ENCODE measurements around the gene COL9A3. TPM values are rescaled to one million over a fixed set of nuclear protein-coding genes. Genes with fewer than 3 reads are reported as not detected.

Gene COL9A3
- 2.9 TPM for total RNA-seq
- long read RNA-seq, partial matches to known transcripts: 2 of 4 reads
- long read RNA-seq, other reads (novel, unspliced or antisense): 1 of 4 reads

GRCh38 chr20:62816884-62817873 lies at the start of gene COL9A3:
Gene COL9A3 (plus strand): TSS chr20:62817050. CDS start chr20:62817065, 15 bp downstream.
- ATAC-seq (no peak), DNase-seq (peak; percentile 46)
- intact Hi-C loops (cut with micrococcal nuclease): no loop called here

GRCh38 chr20:62768234-62768546 lies 48.7 kb upstream of the COL9A3 start:
- DNase-seq (peak; percentile 11), ATAC-seq (no peak)
- intact Hi-C loops (cut with micrococcal nuclease): no loop called here

GRCh38 chr20:62768551-62769287 lies 48.1 kb upstream of the COL9A3 start:
- intact Hi-C loops (cut with micrococcal nuclease): no loop called here
- DNase-seq: peak; percentile 50
- ATAC-seq: peak; percentile 67

- DNase-seq: peak; percentile 16
These were observed 47.3 kb upstream of the COL9A3 start for GRCh38 chr20:62769346-62770071.

GRCh38 chr20:62770111-62770910 lies 46.5 kb upstream of the COL9A3 start:
- no peak for ATAC-seq
- peak; percentile 6 for DNase-seq
- intact Hi-C loops (cut with micrococcal nuclease): no loop called here

More at GRCh38 chr20:62769346-62770071, 47.3 kb upstream of the COL9A3 start:
- intact Hi-C loops (cut with micrococcal nuclease): no loop called here
- ATAC-seq: no peak

- no peak for ATAC-seq
- intact Hi-C loops (cut with micrococcal nuclease): no loop called here
- peak; percentile 15 for DNase-seq
These were observed 45.9 kb upstream of the COL9A3 start for GRCh38 chr20:62770916-62771315.

GRCh38 chr20:62771396-62772102 lies 45.3 kb upstream of the COL9A3 start:
- intact Hi-C loops (cut with micrococcal nuclease): no loop called here
- peak; percentile 20 for DNase-seq
- no peak for ATAC-seq

GRCh38 chr20:62772103-62772611 lies 44.7 kb upstream of the COL9A3 start:
- ATAC-seq (no peak), DNase-seq (peak; percentile 16)
- intact Hi-C loops (cut with micrococcal nuclease): no loop called here

- no peak for ATAC-seq
- intact Hi-C loops (cut with micrococcal nuclease): no loop called here
These were observed 44.2 kb upstream of the COL9A3 start for GRCh38 chr20:62772619-62772989.

GRCh38 chr20:62772990-62773844 lies 43.6 kb upstream of the COL9A3 start:
- DNase-seq (no peak), ATAC-seq (no peak)
- intact Hi-C loops (cut with micrococcal nuclease): no loop called here

More at GRCh38 chr20:62772619-62772989, 44.2 kb upstream of the COL9A3 start:
- no peak for DNase-seq

GRCh38 chr20:62773845-62774714 lies 42.8 kb upstream of the COL9A3 start:
- no peak for ATAC-seq
- intact Hi-C loops (cut with micrococcal nuclease): no loop called here
- DNase-seq: no peak

GRCh38 chr20:62774762-62775161 lies 42.1 kb upstream of the COL9A3 start:
- DNase-seq: no peak
- intact Hi-C loops (cut with micrococcal nuclease): no loop called here
- no peak for ATAC-seq

- no peak for ATAC-seq
- DNase-seq: no peak
These were observed 41.6 kb upstream of the COL9A3 start for GRCh38 chr20:62775206-62775605.

GRCh38 chr20:62776035-62776691 lies 40.7 kb upstream of the COL9A3 start:
- ATAC-seq: no peak
- intact Hi-C loops (cut with micrococcal nuclease): no loop called here
- no peak for DNase-seq

More at GRCh38 chr20:62775206-62775605, 41.6 kb upstream of the COL9A3 start:
- intact Hi-C loops (cut with micrococcal nuclease): no loop called here

- DNase-seq: no peak
- peak; percentile 20 for ATAC-seq
- intact Hi-C loops (cut with micrococcal nuclease): no loop called here
These were observed 39.9 kb upstream of the COL9A3 start for GRCh38 chr20:62776692-62777527.

All from left ventricle myocardium superior (tissue), 1 donor.